ENCODE measurements around the gene SNX20. TPM values are rescaled to one million over a fixed set of nuclear protein-coding genes. Genes with fewer than 3 reads are reported as not detected.

The SNX20 gene
- total and polyA plus RNA-seq, 2 experiments from 2014 or later, result not detected

DNA sequence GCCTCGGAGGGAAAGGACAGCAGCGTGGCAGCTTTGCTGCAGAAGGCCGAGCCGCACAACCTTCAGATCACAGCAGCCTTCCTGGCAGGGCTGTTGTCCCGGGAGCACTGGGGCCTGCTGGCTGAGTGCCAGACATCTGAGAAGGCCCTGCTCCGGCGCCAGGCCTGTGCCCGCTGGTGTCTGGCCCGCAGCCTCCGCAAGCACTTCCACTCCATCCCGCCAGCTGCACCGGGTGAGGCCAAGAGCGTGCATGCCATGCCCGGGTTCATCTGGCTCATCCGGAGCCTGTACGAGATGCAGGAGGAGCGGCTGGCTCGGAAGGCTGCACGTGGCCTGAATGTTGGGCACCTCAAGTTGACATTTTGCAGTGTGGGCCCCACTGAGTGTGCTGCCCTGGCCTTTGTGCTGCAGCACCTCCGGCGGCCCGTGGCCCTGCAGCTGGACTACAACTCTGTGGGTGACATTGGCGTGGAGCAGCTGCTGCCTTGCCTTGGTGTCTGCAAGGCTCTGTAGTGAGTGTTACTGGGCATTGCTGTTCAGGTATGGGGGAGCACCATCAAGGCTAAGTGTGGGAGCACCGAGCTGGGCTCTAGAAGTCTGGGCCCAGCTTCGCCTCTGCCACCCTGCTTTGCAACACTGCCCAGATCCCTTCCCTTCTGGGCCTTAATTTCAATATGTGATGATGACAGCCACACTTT, 30.9 kb upstream of the SNX20 start (continued):
- TF ChIP-seq, protein P1, sequence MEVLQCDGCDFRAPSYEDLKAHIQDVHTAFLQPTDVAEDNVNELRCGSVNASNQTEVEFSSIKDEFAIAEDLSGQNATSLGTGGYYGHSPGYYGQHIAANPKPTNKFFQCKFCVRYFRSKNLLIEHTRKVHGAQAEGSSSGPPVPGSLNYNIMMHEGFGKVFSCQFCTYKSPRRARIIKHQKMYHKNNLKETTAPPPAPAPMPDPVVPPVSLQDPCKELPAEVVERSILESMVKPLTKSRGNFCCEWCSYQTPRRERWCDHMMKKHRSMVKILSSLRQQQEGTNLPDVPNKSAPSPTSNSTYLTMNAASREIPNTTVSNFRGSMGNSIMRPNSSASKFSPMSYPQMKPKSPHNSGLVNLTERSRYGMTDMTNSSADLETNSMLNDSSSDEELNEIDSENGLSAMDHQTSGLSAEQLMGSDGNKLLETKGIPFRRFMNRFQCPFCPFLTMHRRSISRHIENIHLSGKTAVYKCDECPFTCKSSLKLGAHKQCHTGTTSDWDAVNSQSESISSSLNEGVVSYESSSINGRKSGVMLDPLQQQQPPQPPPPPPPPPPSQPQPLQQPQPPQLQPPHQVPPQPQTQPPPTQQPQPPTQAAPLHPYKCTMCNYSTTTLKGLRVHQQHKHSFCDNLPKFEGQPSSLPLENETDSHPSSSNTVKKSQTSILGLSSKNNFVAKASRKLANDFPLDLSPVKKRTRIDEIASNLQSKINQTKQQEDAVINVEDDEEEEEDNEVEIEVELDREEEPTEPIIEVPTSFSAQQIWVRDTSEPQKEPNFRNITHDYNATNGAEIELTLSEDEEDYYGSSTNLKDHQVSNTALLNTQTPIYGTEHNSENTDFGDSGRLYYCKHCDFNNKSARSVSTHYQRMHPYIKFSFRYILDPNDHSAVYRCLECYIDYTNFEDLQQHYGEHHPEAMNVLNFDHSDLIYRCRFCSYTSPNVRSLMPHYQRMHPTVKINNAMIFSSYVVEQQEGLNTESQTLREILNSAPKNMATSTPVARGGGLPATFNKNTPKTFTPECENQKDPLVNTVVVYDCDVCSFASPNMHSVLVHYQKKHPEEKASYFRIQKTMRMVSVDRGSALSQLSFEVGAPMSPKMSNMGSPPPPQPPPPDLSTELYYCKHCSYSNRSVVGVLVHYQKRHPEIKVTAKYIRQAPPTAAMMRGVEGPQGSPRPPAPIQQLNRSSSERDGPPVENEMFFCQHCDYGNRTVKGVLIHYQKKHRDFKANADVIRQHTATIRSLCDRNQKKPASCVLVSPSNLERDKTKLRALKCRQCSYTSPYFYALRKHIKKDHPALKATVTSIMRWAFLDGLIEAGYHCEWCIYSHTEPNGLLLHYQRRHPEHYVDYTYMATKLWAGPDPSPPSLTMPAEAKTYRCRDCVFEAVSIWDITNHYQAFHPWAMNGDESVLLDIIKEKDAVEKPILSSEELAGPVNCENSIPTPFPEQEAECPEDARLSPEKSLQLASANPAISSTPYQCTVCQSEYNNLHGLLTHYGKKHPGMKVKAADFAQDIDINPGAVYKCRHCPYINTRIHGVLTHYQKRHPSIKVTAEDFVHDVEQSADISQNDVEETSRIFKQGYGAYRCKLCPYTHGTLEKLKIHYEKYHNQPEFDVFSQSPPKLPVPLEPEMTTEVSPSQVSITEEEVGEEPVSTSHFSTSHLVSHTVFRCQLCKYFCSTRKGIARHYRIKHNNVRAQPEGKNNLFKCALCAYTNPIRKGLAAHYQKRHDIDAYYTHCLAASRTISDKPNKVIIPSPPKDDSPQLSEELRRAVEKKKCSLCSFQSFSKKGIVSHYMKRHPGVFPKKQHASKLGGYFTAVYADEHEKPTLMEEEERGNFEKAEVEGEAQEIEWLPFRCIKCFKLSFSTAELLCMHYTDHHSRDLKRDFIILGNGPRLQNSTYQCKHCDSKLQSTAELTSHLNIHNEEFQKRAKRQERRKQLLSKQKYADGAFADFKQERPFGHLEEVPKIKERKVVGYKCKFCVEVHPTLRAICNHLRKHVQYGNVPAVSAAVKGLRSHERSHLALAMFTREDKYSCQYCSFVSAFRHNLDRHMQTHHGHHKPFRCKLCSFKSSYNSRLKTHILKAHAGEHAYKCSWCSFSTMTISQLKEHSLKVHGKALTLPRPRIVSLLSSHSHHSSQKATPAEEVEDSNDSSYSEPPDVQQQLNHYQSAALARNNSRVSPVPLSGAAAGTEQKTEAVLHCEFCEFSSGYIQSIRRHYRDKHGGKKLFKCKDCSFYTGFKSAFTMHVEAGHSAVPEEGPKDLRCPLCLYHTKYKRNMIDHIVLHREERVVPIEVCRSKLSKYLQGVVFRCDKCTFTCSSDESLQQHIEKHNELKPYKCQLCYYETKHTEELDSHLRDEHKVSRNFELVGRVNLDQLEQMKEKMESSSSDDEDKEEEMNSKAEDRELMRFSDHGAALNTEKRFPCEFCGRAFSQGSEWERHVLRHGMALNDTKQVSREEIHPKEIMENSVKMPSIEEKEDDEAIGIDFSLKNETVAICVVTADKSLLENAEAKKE (CRISPR knock-in tag; IDR thresholded peaks at IDR 0.05), result no peak
- TF ChIP-seq JUNB (IDR thresholded peaks at IDR 0.05; ENCODE audit: unreplicated experiment) (no peak), STAT1 (IDR thresholded peaks at IDR 0.05; ENCODE audit: unreplicated experiment) (no peak)

DNA sequence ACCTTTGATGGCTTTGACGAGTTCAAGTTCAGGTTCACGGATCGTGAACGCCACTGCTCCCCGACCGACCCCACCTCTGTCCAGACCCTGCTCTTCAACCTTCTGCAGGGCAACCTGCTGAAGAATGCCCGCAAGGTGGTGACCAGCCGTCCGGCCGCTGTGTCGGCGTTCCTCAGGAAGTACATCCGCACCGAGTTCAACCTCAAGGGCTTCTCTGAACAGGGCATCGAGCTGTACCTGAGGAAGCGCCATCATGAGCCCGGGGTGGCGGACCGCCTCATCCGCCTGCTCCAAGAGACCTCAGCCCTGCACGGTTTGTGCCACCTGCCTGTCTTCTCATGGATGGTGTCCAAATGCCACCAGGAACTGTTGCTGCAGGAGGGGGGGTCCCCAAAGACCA, 29.9 kb upstream of the SNX20 start:
- H3K4me1 ChIP-seq (ENCODE audit: insufficient read depth), result no peaks in the 10 kb centered on the region
- ATAC-seq (no peak), DNase-seq (ENCODE audit: low spot score) (no peak)
- no peaks in the 10 kb centered on the region for H3K9me3 Mint-ChIP-seq
- no peak overlapping the region for H2AFZ ChIP-seq
- H3K4me3 Mint-ChIP-seq, result no peak overlapping the region
- H3K27ac Mint-ChIP-seq, result no peak overlapping the region
- H4K20me1 ChIP-seq (replicated peaks; ENCODE audit: insufficient read depth), result no peaks in the 10 kb centered on the region
- no peaks in the 10 kb centered on the region for H3K9me2 ChIP-seq (ENCODE audit: insufficient read depth)
- peaks cover 3% of the 10 kb centered on the region; the same call in 2 of the 3 replicates for H3K4me1 Mint-ChIP-seq
- H3K4me2 ChIP-seq, result no peak overlapping the region
- no peaks in the 10 kb centered on the region for H3K36me3 ChIP-seq (ENCODE audit: insufficient read depth)
- no peaks in the 10 kb centered on the region for H3K27me3 ChIP-seq (ENCODE audit: insufficient read depth)
- no peak overlapping the region for H3K4me3 ChIP-seq
- H3F3A ChIP-seq (replicated peaks; ENCODE audit: low read depth), result no peaks in the 10 kb centered on the region
- no peaks in the 10 kb centered on the region for H3K79me2 ChIP-seq (replicated peaks; ENCODE audit: insufficient read depth)
- H3K27ac ChIP-seq (ENCODE audit: low read depth), result no peak overlapping the region
- no peaks in the 10 kb centered on the region for H3K36me3 Mint-ChIP-seq (ENCODE audit: low read depth)
- peaks cover 9% of the 10 kb centered on the region for H3K27me3 Mint-ChIP-seq (ENCODE audit: insufficient read depth, low read depth, poor library complexity)
- TF ChIP-seq, protein P2, sequence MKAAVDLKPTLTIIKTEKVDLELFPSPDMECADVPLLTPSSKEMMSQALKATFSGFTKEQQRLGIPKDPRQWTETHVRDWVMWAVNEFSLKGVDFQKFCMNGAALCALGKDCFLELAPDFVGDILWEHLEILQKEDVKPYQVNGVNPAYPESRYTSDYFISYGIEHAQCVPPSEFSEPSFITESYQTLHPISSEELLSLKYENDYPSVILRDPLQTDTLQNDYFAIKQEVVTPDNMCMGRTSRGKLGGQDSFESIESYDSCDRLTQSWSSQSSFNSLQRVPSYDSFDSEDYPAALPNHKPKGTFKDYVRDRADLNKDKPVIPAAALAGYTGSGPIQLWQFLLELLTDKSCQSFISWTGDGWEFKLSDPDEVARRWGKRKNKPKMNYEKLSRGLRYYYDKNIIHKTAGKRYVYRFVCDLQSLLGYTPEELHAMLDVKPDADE (IDR thresholded peaks at IDR 0.05), result no peak
- TF ChIP-seq POLR2AphosphoS5 (IDR thresholded peaks at IDR 0.05; ENCODE audit: low read depth), result no peak
- TF ChIP-seq EZH2phosphoT487 (IDR thresholded peaks at IDR 0.05; ENCODE audit: unreplicated experiment), result no peak
- TF ChIP-seq JUNB (IDR thresholded peaks at IDR 0.05; ENCODE audit: unreplicated experiment), result no peak
- TF ChIP-seq EZH2 (IDR thresholded peaks at IDR 0.05; ENCODE audit: low read depth, unreplicated experiment), result no peak
- no peak for TF ChIP-seq CREB1 (CRISPR knock-in tag; IDR thresholded peaks at IDR 0.05; ENCODE audit: low read depth)
- no peak for TF ChIP-seq NANOG (IDR thresholded peaks at IDR 0.05; ENCODE audit: borderline replicate concordance)
- no peak for TF ChIP-seq ZNF114 (CRISPR knock-in tag; IDR thresholded peaks at IDR 0.05)
- TF ChIP-seq, protein P3, sequence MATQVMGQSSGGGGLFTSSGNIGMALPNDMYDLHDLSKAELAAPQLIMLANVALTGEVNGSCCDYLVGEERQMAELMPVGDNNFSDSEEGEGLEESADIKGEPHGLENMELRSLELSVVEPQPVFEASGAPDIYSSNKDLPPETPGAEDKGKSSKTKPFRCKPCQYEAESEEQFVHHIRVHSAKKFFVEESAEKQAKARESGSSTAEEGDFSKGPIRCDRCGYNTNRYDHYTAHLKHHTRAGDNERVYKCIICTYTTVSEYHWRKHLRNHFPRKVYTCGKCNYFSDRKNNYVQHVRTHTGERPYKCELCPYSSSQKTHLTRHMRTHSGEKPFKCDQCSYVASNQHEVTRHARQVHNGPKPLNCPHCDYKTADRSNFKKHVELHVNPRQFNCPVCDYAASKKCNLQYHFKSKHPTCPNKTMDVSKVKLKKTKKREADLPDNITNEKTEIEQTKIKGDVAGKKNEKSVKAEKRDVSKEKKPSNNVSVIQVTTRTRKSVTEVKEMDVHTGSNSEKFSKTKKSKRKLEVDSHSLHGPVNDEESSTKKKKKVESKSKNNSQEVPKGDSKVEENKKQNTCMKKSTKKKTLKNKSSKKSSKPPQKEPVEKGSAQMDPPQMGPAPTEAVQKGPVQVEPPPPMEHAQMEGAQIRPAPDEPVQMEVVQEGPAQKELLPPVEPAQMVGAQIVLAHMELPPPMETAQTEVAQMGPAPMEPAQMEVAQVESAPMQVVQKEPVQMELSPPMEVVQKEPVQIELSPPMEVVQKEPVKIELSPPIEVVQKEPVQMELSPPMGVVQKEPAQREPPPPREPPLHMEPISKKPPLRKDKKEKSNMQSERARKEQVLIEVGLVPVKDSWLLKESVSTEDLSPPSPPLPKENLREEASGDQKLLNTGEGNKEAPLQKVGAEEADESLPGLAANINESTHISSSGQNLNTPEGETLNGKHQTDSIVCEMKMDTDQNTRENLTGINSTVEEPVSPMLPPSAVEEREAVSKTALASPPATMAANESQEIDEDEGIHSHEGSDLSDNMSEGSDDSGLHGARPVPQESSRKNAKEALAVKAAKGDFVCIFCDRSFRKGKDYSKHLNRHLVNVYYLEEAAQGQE (IDR thresholded peaks at IDR 0.05; ENCODE audit: unreplicated experiment), result no peak
- TF ChIP-seq, protein P4, sequence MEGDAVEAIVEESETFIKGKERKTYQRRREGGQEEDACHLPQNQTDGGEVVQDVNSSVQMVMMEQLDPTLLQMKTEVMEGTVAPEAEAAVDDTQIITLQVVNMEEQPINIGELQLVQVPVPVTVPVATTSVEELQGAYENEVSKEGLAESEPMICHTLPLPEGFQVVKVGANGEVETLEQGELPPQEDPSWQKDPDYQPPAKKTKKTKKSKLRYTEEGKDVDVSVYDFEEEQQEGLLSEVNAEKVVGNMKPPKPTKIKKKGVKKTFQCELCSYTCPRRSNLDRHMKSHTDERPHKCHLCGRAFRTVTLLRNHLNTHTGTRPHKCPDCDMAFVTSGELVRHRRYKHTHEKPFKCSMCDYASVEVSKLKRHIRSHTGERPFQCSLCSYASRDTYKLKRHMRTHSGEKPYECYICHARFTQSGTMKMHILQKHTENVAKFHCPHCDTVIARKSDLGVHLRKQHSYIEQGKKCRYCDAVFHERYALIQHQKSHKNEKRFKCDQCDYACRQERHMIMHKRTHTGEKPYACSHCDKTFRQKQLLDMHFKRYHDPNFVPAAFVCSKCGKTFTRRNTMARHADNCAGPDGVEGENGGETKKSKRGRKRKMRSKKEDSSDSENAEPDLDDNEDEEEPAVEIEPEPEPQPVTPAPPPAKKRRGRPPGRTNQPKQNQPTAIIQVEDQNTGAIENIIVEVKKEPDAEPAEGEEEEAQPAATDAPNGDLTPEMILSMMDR (conservative IDR thresholded peaks at IDR 0.05; ENCODE audit: low read depth in 2 of 2), result no peak
- no peak for TF ChIP-seq ZNF331 (CRISPR knock-in tag; IDR thresholded peaks at IDR 0.05; ENCODE audit: low read depth)
- TF ChIP-seq STAT1 (IDR thresholded peaks at IDR 0.05; ENCODE audit: unreplicated experiment), result no peak

All from GM23338 (cell line).